OCI-LY3 (cell line): ENCODE measurements around the gene MYO5B.

Experiments used
- CTCF ChIP-seq: fragments of 200-600, 300-600 bp; sonication (generic); IDR thresholded peaks from 2 replicates; pipeline ENCODE4 v1.5.1; 2014; ENCODE audit warnings: antibody characterized with exemption, low read length, low read depth
- EZH2phosphoT487 ChIP-seq: fragments of 200-600 bp; shearing (Covaris generic); IDR thresholded peaks from 2 replicates; pipeline ENCODE4 v1.6.1; 2018; ENCODE audit warnings: antibody characterized with exemption, mixed run types, low read depth

- TF ChIP-seq CTCF (no peak), EZH2phosphoT487 (no peak)
Observed at GRCh38 chr18:49859725-49860124, 335.2 kb downstream of the MYO5B start.
